ENCODE results near the gene CCDC137. TPM values are rescaled to one million over a fixed set of nuclear protein-coding genes. Genes with fewer than 3 reads are reported as not detected.

The CCDC137 gene
- total RNA-seq, 2 experiments from 2014 or later = 30.8 to 32.3 TPM

DNA sequence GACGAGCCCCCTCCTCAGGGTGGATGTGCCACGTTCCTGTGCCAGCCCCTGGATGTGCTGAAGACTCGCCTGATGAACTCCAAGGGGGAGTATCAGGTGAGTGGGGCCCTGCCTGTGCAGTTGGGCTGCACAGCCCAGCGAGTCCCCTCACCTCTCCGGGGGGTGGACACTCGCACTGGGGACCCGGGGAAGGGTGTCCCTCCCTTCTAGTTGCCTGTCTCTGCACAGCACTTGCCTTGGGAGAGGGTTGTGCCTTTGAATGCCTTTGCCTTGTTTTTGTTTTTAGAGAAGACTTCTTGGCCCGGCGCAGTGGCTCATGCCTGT lies 51.2 kb downstream of the CCDC137 start:
- CTCF ChIA-PET = no interaction called here

DNA sequence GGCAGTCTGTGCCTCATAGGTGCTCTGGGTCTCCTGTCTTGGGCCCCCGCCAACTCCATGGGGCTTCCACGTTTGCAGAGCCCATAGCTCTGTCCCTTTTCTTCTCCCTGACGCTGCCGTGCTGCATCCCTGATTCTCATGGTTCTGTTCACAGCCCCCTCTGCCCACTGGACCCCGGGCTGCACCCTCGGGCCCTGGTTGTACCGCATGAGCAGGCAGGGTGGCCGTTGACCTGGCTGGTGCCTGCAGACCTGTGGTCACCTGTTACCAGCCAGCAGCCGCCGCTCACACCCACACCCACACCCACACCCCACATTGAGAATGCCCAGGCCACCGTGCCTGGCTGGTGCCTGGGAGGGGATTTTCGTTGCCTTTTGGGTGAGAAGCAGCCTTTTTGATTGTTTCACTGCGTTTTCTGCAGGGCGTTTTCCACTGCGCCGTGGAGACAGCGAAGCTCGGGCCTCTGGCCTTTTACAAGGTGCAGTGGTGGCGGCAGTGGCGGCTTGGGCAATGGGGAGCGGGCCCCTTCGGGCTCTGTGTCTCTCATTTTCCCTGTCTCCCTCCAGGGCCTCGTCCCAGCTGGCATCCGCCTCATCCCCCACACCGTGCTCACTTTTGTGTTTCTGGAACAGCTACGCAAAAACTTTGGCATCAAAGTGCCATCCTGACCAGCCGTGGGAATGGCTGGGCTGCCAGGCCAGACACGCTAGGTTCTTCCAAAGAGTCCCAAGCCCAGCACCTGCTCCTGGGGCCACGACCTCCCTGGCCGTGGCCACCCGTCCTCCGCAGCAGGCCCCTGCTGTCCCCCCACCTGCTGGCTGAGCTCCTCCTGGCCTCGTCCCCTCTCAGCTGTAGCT lies 53.1 kb downstream of the CCDC137 start:
- CTCF ChIA-PET = no interaction called here
- H3K4me3 Mint-ChIP-seq = no peak overlapping the region
- no peaks in the 10 kb centered on the region for H3K9me3 Mint-ChIP-seq
- intact Hi-C loops (cut with micrococcal nuclease) = no loop called here
- DNase-seq = no peak
- peaks cover 8% of the 10 kb centered on the region for H3K27me3 Mint-ChIP-seq (ENCODE audit: low read depth)
- H3K36me3 Mint-ChIP-seq (ENCODE audit: low read depth) = peaks cover 10% of the 10 kb centered on the region
- no peak overlapping the region for H3K27ac Mint-ChIP-seq
- H3K4me1 Mint-ChIP-seq (ENCODE audit: low read depth) = no peaks in the 10 kb centered on the region

More for the DNA sequence above, 51.2 kb downstream of the CCDC137 start:
- H3K27me3 Mint-ChIP-seq (ENCODE audit: low read depth) = no peaks in the 10 kb centered on the region
- no peak overlapping the region for H3K27ac Mint-ChIP-seq
- H3K36me3 Mint-ChIP-seq (ENCODE audit: low read depth) = peaks cover 10% of the 10 kb centered on the region
- no peak overlapping the region for H3K4me3 Mint-ChIP-seq
- H3K9me3 Mint-ChIP-seq = no peaks in the 10 kb centered on the region
- DNase-seq = no peak
- H3K4me1 Mint-ChIP-seq (ENCODE audit: low read depth) = peaks cover 9% of the 10 kb centered on the region
- intact Hi-C loops (cut with micrococcal nuclease) = no loop called here

DNA sequence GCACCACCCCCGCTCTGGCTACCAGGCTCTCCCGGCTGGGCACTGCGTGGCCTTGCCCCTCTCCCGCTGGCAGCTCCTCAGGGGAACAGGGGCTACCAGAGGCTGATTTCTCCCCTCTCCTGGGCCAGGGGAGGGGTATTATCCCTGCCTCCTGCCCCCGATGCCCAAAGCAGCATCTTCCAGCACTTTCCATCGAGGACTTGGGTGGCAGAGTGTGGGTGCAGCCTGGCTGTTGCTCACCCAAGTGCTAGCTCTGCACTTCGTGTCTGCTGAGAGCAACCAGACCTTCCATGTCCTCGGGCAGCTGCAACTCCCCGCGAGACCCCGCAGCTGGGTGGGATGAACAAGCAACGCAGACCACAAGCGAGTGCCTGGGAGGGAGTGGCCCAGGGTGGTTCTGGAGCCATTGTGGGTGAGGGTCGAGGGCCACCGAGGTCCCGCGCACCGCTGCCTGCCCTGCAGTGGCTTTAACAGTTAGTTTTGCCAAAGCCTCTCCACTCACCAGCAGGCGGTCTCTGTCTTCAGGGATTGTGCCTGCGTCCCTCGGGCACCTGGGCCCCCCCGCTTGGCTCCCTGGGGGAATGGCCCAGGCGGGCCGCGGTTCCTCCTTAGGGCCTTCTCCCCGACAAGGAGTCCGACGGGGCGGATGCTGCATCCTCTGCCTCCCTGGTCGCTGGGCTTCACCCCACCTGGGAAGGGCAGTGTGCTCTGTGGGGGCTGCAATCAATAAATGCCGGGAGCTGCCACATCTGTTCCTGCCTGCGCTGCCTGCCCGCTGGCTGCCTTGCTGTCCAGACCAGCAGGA lies 53.9 kb downstream of the CCDC137 start:
- peaks cover 8% of the 10 kb centered on the region for H3K27me3 Mint-ChIP-seq (ENCODE audit: low read depth)
- H3K4me1 Mint-ChIP-seq (ENCODE audit: low read depth) = no peaks in the 10 kb centered on the region
- CTCF ChIA-PET = interaction anchor here (0.6 kb wide), 1 partner anchor 45 kb away, joined by 3 read pairs; no protein-coding TSS in a partner anchor
- intact Hi-C loops (cut with micrococcal nuclease) = no loop called here
- DNase-seq = no peak
- peaks cover 6% of the 10 kb centered on the region for H3K36me3 Mint-ChIP-seq (ENCODE audit: low read depth)
- H3K4me3 Mint-ChIP-seq = no peak overlapping the region
- H3K27ac Mint-ChIP-seq = no peak overlapping the region
- H3K9me3 Mint-ChIP-seq = no peaks in the 10 kb centered on the region

DNA sequence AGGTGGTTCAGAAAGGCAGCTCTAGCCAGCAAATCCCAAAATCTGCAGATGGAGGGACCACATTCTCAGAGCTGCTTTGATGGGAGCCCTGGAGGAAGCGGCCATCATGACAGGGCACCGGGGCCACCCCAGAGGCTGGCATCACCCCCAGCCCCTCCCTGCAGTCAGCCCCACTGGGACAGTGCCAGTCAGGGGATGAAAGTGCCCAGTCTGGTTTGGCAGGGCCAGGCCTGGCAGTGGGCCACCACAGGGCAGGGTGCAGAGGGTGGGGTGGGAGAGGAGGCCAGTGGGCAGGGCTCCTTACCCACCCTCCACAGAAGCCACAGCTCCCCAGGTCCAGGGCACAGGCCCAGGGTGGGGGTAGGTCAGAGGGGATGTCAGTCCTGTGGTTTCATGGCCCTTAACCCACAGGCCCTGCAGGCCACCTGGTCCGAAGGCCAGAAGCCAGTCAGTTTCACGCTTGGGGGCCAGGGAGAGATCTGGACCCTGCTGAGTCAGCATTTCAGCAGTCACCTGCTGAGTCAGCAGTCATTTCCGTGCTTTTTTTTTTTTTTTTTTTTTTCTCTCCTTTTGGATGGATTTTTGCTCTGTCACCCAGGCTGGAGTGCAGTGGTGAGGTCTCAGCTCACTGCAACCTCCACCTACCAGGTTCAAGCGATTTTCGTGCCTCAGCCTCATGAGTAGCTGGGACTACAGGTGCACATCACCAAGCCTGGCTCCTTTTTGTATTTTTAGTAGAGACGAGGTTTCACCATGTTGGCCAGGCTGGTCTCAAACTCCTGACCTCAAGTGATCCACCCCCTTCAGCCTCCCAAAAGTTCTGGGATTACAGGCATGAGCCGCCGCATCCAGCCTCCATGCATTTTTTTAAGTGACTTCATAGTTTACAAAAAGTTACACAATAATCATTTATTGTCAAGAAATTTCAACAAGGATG lies 55.9 kb downstream of the CCDC137 start:
- intact Hi-C loops (cut with micrococcal nuclease) = no loop called here
- Mint-ChIP-seq H3K27me3 (ENCODE audit: low read depth) (peaks cover 10% of the 10 kb centered on the region), H3K36me3 (ENCODE audit: low read depth) (peaks cover 6% of the 10 kb centered on the region), H3K27ac (no peak overlapping the region), H3K4me1 (ENCODE audit: low read depth) (no peaks in the 10 kb centered on the region), H3K9me3 (no peaks in the 10 kb centered on the region), H3K4me3 (no peak overlapping the region)
- DNase-seq = no peak
- CTCF ChIA-PET = interaction anchor here (0.6 kb wide), 1 partner anchor 126 kb away, joined by 3 read pairs; no protein-coding TSS in a partner anchor

Small RNA genes within 50 kb of the gene (microRNA-seq; reads per million reads assigned to microRNA genes)
- 3.3 reads per million for gene MIR6786 (ENCODE audit: borderline microRNAs expressed, borderline replicate concordance)

Other genes starting within 250 kb of the CCDC137 start
- gene ACTG1, start 153.9 kb upstream of the CCDC137 start, total RNA-seq = 1,000 to 10,000 TPM; 2,881 to 2,925 TPM
- gene FSCN2, start 138.4 kb upstream of the CCDC137 start, total RNA-seq = not detected
- gene FAAP100, start 114.4 kb upstream of the CCDC137 start, total RNA-seq = 10 to 100 TPM; 25.3 to 27.1 TPM
- gene NPLOC4, start 29.6 kb upstream of the CCDC137 start, total RNA-seq = 10 to 100 TPM; 67.0 to 68.6 TPM
- gene TSPAN10, start 29.5 kb upstream of the CCDC137 start, total RNA-seq = under 1 TPM in 1 of 2 experiments, not detected in 1; 0.12 TPM
- under 1 TPM; 0.83 to 0.89 TPM for gene PDE6G, start 10.2 kb upstream of the CCDC137 start, total RNA-seq
- 10 to 100 TPM; 41.9 to 44.1 TPM for gene OXLD1, start 132 bp upstream of the CCDC137 start, total RNA-seq
- gene ARL16, start 17.1 kb downstream of the CCDC137 start, total RNA-seq = 10 to 100 TPM; 13.8 to 14.1 TPM
- 100 to 1,000 TPM in 1 of 2 experiments, 10 to 100 TPM in 1; 87.1 to 109 TPM for gene HGS, start 17.3 kb downstream of the CCDC137 start, total RNA-seq
- 100 to 1,000 TPM in 1 of 2 experiments, 10 to 100 TPM in 1; 97.7 to 102 TPM for gene MRPL12, start 36.6 kb downstream of the CCDC137 start, total RNA-seq
- 10 to 100 TPM; 16.9 to 18.0 TPM for gene SLC25A10, start 45.5 kb downstream of the CCDC137 start, total RNA-seq
- gene GCGR, start 137.4 kb downstream of the CCDC137 start, total RNA-seq = not detected
- gene MCRIP1, start 166.6 kb downstream of the CCDC137 start, total RNA-seq = 10 to 100 TPM; 53.7 to 55.6 TPM
- not detected for gene PPP1R27, start 168.3 kb downstream of the CCDC137 start, total RNA-seq
- gene P4HB, start 193.8 kb downstream of the CCDC137 start, total RNA-seq = 100 to 1,000 TPM; 273 to 276 TPM
- 100 to 1,000 TPM; 355 to 389 TPM for gene ARHGDIA, start 204.6 kb downstream of the CCDC137 start, total RNA-seq
- gene ALYREF, start 224.8 kb downstream of the CCDC137 start, total RNA-seq = 100 to 1,000 TPM; 213 to 217 TPM
- gene ANAPC11, start 225.0 kb downstream of the CCDC137 start, total RNA-seq = 100 to 1,000 TPM; 171 to 182 TPM
- under 1 TPM; 0.12 to 0.19 TPM for gene NPB, start 235.5 kb downstream of the CCDC137 start, total RNA-seq
- 10 to 100 TPM; 15.9 to 16.6 TPM for gene PCYT2, start 244.7 kb downstream of the CCDC137 start, total RNA-seq